Testis (tissue), 2 donors: ENCODE data around the gene PRKG1.

ENCODE experiments used
- POLR2A ChIP-seq: fragments of 450-650 bp; IDR thresholded peaks from one replicate; pipeline ENCODE4 v1.6.1; 2017; ENCODE audit warnings: antibody characterized with exemption, mild to moderate bottlenecking, moderate library complexity
- TF ChIP-seq, protein P1 (sequence below), 3 experiments: fragments of 450-650 bp in 2 of 3; fragments of 200-600 bp in 1 of 3; sonication (generic) in 1 of 3; IDR thresholded peaks; one replicate each; pipeline ENCODE4 v1.5.1; 2016 to 2019; ENCODE audit warnings: antibody characterized with exemption in 3 of 3, mild to moderate bottlenecking in 2 of 3, moderate library complexity in 1 of 3

DNA sequence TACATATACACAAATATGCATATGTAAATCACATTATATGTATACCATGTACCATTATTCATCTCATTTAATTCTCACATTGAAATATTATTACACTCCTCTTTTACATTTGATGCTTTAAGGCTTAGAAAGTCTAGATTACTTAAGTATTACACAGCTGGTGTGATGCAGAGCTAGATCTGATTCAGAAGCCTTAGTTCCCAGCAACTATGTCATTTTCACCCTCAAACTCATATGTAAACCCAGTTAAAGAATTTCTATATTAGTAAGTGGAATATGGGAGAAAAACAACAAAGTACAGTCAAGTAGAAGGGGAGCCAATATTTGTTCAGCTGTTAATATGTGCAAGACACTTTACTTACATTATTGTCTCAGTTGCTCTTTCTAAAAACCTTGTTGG, 699.4 kb downstream of the PRKG1 start:
- TF ChIP-seq, protein P1, sequence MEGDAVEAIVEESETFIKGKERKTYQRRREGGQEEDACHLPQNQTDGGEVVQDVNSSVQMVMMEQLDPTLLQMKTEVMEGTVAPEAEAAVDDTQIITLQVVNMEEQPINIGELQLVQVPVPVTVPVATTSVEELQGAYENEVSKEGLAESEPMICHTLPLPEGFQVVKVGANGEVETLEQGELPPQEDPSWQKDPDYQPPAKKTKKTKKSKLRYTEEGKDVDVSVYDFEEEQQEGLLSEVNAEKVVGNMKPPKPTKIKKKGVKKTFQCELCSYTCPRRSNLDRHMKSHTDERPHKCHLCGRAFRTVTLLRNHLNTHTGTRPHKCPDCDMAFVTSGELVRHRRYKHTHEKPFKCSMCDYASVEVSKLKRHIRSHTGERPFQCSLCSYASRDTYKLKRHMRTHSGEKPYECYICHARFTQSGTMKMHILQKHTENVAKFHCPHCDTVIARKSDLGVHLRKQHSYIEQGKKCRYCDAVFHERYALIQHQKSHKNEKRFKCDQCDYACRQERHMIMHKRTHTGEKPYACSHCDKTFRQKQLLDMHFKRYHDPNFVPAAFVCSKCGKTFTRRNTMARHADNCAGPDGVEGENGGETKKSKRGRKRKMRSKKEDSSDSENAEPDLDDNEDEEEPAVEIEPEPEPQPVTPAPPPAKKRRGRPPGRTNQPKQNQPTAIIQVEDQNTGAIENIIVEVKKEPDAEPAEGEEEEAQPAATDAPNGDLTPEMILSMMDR (IDR thresholded peaks at IDR 0.05), result no peak
- no peak for TF ChIP-seq POLR2A
